IPS-15b (cell line): ENCODE measurements around the gene KATNA1.

Experiments used
- H3K27me3 ChIP-seq: one replicate; pipeline ENCODE4 v1.6.1; 2013; ENCODE audit warnings: low read length; ENCODE audit not compliant: control insufficient read depth, insufficient read depth
- H3K36me3 ChIP-seq: one replicate; pipeline ENCODE4 v1.6.1; 2013; ENCODE audit warnings: low read length; ENCODE audit not compliant: control insufficient read depth, insufficient read depth
- H3K4me1 ChIP-seq: one replicate; pipeline ENCODE4 v1.6.1; 2013; ENCODE audit warnings: mild to moderate bottlenecking, low read length; ENCODE audit not compliant: control insufficient read depth, insufficient read depth
- H3K4me3 ChIP-seq: one replicate; pipeline ENCODE4 v1.5.1; 2013; ENCODE audit warnings: low read depth, low read length
- H3K9ac ChIP-seq: one replicate; pipeline ENCODE4 v1.6.1; 2013; ENCODE audit warnings: low read depth, mild to moderate bottlenecking, low read length
- H3K9me3 ChIP-seq: one replicate; pipeline ENCODE4 v1.6.1; 2013; ENCODE audit warnings: mild to moderate bottlenecking, low read length; ENCODE audit not compliant: control insufficient read depth, insufficient read depth

Gene KATNA1

DNA sequence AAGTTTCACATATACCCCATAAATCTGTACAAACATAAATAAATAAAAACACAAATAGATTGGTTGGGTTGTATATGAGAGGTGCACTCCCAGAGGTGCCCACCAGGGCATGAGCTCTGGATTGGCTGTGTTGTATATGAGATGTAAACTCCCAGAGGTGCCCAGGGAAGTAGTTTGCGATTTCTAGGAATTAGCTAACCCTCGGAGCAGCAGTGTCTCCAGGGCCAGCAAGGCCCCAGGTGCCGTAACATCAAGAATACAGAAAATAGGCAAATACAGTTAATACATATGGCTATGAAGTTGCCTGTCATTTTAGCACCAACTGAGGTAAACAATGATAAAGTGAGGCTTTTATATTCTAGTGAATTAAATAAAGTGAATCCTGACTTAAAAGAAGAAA lies 87.8 kb downstream of the KATNA1 start:
- Histone ChIP-seq H3K4me1 (no peaks in the 10 kb centered on the region), H3K27me3 (peaks cover 3% of the 10 kb centered on the region), H3K36me3 (no peaks in the 10 kb centered on the region), H3K9ac (no peak overlapping the region), H3K9me3 (no peaks in the 10 kb centered on the region), H3K4me3 (no peak overlapping the region)

GRCh38 chr6:149559389-149559788 lies 89.1 kb downstream of the KATNA1 start:
- Histone ChIP-seq H3K27me3 (peaks cover 3% of the 10 kb centered on the region), H3K4me3 (no peak overlapping the region), H3K9ac (no peak overlapping the region), H3K36me3 (no peaks in the 10 kb centered on the region), H3K9me3 (no peaks in the 10 kb centered on the region), H3K4me1 (no peaks in the 10 kb centered on the region)

DNA sequence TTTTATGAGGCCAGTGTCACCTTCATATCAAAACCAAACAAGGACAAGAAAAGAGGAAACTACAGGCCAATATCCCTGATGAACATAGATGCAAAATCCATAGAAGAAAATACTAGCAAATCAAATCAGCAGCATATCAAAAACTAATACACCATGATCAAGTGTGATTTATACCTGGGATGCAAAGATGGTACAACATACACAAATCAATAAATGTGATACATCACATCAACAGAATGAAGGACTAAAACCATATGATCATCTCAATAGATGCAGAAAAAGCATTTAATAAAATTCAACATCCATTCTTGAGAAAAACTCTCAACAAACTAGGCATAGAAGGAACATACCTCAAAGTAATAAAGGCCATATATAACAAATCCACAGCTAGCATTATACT lies 90.5 kb downstream of the KATNA1 start:
- Histone ChIP-seq H3K27me3 (no peaks in the 10 kb centered on the region), H3K4me3 (no peak overlapping the region), H3K36me3 (no peaks in the 10 kb centered on the region), H3K4me1 (no peaks in the 10 kb centered on the region), H3K9me3 (no peaks in the 10 kb centered on the region), H3K9ac (no peak overlapping the region)

- no peaks in the 10 kb centered on the region for H3K27me3 ChIP-seq
- H3K9me3 ChIP-seq: no peaks in the 10 kb centered on the region
- no peaks in the 10 kb centered on the region for H3K4me1 ChIP-seq
- H3K36me3 ChIP-seq: no peaks in the 10 kb centered on the region
- no peak overlapping the region for H3K9ac ChIP-seq
- no peak overlapping the region for H3K4me3 ChIP-seq
Observed at GRCh38 chr6:149551920-149552319, 96.6 kb downstream of the KATNA1 start.

GRCh38 chr6:149545754-149546471 lies 102.6 kb downstream of the KATNA1 start, which contains the start of gene PPIL4:
PPIL4 (minus strand) TSS chr6:149546043; CDS start chr6:149546005, 38 bp downstream.
- Histone ChIP-seq H3K9me3 (no peaks in the 10 kb centered on the region), H3K9ac (peak within 1 kb of the TSS; percentile 89), H3K36me3 (peaks cover 4% of the 10 kb centered on the region), H3K4me1 (no peaks in the 10 kb centered on the region), H3K4me3 (peak within 1 kb of the TSS; percentile 90), H3K27me3 (no peaks in the 10 kb centered on the region)

GRCh38 chr6:149545258-149545753 lies 103.2 kb downstream of the KATNA1 start:
- Histone ChIP-seq H3K9me3 (no peaks in the 10 kb centered on the region), H3K9ac (peak overlapping the region; percentile 80), H3K36me3 (peaks cover 4% of the 10 kb centered on the region), H3K4me3 (peak overlapping the region; percentile 90), H3K27me3 (no peaks in the 10 kb centered on the region), H3K4me1 (no peaks in the 10 kb centered on the region)
